Endothelial cell of umbilical vein (primary cell): ENCODE data around the gene CLTC.

Experiments used
- EZH2 ChIP-seq: IDR thresholded peaks from 2 replicates; pipeline ENCODE4 v1.6.1; 2012; ENCODE audit warnings: borderline replicate concordance, low read depth, mild to moderate bottlenecking, moderate library complexity, low read length, inconsistent platforms; ENCODE audit not compliant: severe bottlenecking
- MYC ChIP-seq: IDR thresholded peaks from one replicate; pipeline ENCODE4 v1.6.1; 2011; ENCODE audit warnings: mild to moderate bottlenecking, low read depth, low read length
- POLR2A ChIP-seq: IDR thresholded peaks from 2 replicates; pipeline ENCODE4 v1.6.1; 2012; ENCODE audit warnings: low read depth, mild to moderate bottlenecking, control low read depth, low read length
- POLR2AphosphoS5 ChIP-seq: IDR thresholded peaks from 2 replicates; pipeline ENCODE4 v1.6.1; 2012; ENCODE audit warnings: low read depth, mild to moderate bottlenecking, control low read depth, low read length, moderate library complexity; ENCODE audit not compliant: insufficient read depth
- TF ChIP-seq, protein P1 (sequence below), 2 donors: IDR thresholded peaks; 1 replicate in 1 of 2; 2 replicates in 1 of 2; pipeline ENCODE4 v1.5.1; 2011; ENCODE audit warnings: low read length in 2 of 2, mild to moderate bottlenecking in 2 of 2, moderate library complexity in 2 of 2, control low read depth in 1 of 2, inconsistent platforms in 1 of 2, low read depth in 1 of 2; ENCODE audit not compliant: insufficient read depth in 1 of 2; ENCODE audit errors: extremely low read depth in 1 of 2
- TF ChIP-seq, protein P2 (sequence below): IDR thresholded peaks from 2 replicates; pipeline ENCODE4 v1.6.1; 2011; ENCODE audit not compliant: insufficient read depth, insufficient read length

DNA sequence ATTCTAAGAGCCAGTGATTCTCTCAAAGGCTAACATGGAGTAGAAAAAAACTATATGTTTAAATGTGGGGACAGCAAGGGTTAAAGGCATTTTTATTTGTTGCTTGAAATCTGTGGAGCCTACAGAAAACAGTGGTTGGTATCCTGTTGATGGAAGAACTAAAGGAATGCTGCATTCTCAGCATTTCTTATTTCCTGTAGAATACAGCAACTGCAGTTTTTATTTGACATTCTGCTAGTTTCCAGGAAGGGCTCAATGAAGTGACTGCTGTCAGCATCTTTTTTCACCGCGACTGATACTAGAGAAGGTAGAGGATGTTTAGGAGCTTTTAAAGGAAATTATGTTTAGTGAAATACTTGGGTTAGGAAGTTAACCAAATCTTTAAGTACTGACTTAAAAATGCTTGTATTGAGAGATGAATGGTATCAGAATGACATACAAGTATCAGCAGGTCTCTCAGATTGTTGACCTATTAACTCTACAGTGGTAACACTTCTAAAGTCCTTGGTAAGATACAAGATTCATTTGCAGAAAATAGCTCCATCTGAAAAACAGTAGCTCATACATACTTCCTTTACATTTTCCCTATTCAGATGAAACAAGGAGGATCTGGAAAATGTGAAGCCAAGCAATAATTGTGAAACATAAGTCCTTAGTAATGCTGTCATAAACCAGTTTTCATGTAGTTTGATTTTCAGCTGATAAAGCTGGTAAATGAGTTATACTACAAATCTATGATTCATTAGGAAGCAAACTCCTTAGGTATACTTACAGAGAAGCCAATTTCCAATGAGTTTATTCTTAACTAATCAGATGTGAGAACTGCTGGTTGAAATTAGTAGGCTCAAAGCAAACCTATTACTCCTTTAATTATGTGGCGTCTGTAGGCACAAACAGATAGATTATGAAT, 15.2 kb downstream of the CLTC start:
- TF ChIP-seq, protein P1, sequence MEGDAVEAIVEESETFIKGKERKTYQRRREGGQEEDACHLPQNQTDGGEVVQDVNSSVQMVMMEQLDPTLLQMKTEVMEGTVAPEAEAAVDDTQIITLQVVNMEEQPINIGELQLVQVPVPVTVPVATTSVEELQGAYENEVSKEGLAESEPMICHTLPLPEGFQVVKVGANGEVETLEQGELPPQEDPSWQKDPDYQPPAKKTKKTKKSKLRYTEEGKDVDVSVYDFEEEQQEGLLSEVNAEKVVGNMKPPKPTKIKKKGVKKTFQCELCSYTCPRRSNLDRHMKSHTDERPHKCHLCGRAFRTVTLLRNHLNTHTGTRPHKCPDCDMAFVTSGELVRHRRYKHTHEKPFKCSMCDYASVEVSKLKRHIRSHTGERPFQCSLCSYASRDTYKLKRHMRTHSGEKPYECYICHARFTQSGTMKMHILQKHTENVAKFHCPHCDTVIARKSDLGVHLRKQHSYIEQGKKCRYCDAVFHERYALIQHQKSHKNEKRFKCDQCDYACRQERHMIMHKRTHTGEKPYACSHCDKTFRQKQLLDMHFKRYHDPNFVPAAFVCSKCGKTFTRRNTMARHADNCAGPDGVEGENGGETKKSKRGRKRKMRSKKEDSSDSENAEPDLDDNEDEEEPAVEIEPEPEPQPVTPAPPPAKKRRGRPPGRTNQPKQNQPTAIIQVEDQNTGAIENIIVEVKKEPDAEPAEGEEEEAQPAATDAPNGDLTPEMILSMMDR (IDR thresholded peaks at IDR 0.05; ENCODE audit: extremely low read depth in 1 of 2, insufficient read depth in 1 of 2, low read depth in 1 of 2, low read length in 2 of 2): no peak
- TF ChIP-seq, protein P2, sequence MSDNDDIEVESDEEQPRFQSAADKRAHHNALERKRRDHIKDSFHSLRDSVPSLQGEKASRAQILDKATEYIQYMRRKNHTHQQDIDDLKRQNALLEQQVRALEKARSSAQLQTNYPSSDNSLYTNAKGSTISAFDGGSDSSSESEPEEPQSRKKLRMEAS: no peak
- TF ChIP-seq EZH2 (no peak), MYC (no peak), POLR2AphosphoS5 (no peak), POLR2A (no peak)
